GM10266 (cell line): Measurements from ENCODE around the gene CPNE4.

Experiments used
- DNase-seq: peaks from one replicate; pipeline ENCODE4 v3.0.0; 2012; ENCODE audit errors: extremely low spot score
- TF ChIP-seq, protein P1 (sequence below): IDR thresholded peaks from 2 replicates; pipeline ENCODE4 v1.5.1; 2012; ENCODE audit warnings: mild to moderate bottlenecking, low read depth; ENCODE audit not compliant: control insufficient read depth, insufficient read depth; ENCODE audit errors: missing control alignments

CPNE4 gene

DNA sequence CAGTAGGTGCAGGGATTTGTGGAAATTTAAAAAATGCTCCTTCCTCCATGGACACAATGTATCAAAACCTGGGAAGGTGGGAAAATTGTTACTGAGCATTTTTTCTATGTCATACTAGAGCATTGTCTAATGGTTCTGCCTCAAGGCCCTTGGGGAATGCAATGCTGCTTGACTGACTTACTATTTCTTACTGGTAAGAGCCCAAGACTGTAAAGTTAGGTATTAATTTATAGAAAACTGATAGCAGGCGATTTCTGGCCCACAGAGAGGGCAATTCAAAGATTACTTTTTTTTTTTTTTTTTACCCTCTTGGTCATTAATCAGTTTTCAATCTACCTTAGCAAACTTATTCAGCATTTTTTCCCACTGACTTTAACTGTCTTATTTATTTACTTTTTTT is 493.5 kb downstream of the CPNE4 start:
- TF ChIP-seq, protein P1, sequence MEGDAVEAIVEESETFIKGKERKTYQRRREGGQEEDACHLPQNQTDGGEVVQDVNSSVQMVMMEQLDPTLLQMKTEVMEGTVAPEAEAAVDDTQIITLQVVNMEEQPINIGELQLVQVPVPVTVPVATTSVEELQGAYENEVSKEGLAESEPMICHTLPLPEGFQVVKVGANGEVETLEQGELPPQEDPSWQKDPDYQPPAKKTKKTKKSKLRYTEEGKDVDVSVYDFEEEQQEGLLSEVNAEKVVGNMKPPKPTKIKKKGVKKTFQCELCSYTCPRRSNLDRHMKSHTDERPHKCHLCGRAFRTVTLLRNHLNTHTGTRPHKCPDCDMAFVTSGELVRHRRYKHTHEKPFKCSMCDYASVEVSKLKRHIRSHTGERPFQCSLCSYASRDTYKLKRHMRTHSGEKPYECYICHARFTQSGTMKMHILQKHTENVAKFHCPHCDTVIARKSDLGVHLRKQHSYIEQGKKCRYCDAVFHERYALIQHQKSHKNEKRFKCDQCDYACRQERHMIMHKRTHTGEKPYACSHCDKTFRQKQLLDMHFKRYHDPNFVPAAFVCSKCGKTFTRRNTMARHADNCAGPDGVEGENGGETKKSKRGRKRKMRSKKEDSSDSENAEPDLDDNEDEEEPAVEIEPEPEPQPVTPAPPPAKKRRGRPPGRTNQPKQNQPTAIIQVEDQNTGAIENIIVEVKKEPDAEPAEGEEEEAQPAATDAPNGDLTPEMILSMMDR: no peak
- DNase-seq: no peak

DNA sequence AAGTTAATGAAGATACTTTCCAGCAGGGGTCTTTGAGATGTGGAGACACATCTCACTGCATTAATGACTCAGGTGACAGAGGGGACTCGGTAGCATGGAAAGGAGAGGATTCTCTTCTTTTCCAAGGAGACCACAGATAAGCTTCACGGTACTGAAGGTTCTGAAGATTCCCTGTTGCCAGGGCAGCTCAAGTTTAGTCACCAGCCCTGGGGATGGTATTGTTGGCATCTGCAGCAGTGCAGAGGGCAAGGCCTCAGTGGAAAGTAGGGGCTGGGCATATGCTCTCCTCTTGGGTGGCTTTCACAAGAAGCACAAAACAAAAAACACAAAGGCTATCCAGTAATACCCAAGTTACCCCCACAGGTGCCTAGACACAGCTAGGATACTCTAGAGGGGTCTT is 494.0 kb downstream of the CPNE4 start:
- TF ChIP-seq, protein P1: no peak
- DNase-seq: no peak

DNA sequence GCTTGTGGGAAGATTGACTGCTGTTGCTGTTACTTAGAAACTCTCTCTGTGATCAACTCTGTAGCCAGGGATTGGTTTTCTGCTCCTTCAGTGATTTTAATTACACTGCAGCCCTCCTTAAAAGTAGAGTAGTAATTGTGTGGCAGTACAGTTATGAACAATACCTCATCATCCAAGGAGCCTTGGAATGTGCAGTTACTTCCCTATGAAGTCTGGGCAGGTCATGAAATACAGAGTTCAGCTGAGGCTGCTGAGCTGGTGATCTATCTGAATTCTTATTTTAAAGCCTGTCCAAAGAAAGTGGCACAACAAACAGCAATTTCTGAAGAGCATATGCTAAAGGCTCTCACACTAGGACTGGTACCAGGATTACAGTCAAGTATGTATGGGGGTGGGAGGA is 494.7 kb downstream of the CPNE4 start:
- TF ChIP-seq, protein P1: no peak
- no peak for DNase-seq

DNA sequence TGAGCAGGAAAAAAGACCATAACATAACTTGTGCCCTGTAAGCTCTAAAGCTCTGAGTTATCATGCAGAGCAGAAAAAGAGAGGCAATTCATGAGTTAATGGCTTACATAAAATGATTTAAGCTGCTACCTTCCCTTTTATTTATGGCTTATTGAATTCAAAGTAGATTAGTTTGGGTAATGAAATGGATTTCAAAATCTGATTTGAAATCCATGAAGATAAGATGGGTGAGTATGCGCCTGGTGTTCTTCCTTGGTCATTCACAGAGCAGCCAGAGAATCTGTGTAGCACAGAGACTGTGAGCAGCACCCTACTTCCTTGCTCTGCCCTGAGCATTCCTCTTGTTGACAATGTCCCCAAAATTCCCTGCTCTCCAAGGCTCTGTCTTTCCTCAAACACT is 495.8 kb downstream of the CPNE4 start:
- TF ChIP-seq, protein P1: no peak
- DNase-seq: no peak

DNA sequence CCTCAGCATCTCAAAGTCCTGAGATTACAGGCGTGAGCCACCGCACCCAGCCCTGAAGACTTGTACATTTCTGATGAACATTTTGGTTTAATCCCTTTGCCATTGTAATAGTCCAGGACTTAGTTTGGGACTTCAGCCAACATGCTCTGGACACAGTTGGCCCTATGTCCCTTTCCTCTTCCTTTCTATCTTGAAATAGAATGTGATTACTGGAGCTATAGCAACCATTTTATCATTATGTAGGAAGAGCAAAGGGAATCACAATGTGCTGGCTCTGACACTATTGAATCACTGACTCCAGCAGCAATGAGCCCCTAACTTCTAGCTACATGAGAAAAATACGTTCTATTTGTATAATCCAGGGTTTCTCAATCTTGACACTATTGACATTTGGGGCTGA is 497.3 kb downstream of the CPNE4 start:
- no peak for DNase-seq

DNA sequence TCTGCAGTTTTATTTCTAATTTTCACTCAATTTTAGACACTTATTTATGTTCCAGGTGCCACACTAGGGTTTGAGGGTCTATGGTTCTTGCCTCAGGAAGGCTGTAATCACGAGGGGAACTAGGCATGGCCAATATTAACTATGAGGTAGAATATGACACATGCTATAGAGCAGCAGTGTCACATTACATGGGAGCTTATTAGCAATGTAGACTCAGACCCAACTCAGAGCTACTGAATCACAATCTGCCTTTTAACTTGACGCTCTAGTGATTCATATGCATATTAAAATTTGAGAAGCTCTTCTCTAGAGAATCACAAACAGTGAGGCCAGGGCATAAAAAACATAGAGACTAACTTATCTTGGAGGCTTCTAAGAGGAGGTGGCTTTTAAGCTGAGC is 499.2 kb downstream of the CPNE4 start:
- TF ChIP-seq, protein P1: no peak
- DNase-seq: no peak

More for the DNA sequence above, 497.3 kb downstream of the CPNE4 start:
- TF ChIP-seq, protein P1: no peak

DNA sequence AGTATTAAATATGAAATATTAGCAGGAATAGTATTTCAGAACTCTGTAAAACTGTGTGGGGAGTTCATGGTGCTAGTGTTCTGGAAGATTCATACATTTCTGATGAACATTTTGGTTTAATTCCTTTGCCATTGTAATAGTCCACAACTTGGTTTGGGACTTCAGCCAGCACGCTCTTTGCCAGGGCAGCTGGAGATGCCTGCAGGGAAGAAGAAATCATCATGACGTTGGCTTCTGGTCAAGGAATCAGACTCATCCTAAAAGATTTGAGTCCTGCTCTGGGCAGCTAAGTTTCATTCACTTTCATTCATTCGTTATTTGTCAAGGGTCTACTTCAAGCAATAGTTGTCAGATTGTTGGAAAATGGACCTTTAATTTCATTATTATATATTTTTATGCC is 499.7 kb downstream of the CPNE4 start:
- TF ChIP-seq, protein P1: no peak

More for the DNA sequence above, 499.7 kb downstream of the CPNE4 start:
- DNase-seq: no peak
